Measurements from ENCODE around the gene CRABP2.

The CRABP2 gene

GRCh38 chr1:156689953-156690674, 15.3 kb downstream of the CRABP2 start:
- no peak for DNase-seq

GRCh38 chr1:156689035-156689952, 16.1 kb downstream of the CRABP2 start:
- peak; percentile 82 for DNase-seq

GRCh38 chr1:156684227-156684782, 21.1 kb downstream of the CRABP2 start:
- no peak for DNase-seq

- no peak for DNase-seq
These were observed 23.1 kb downstream of the CRABP2 start for GRCh38 chr1:156682166-156682890.

GRCh38 chr1:156681196-156681960, 24.0 kb downstream of the CRABP2 start:
- no peak for DNase-seq

- no peak for DNase-seq
These were observed 25.3 kb downstream of the CRABP2 start for GRCh38 chr1:156680056-156680455.

- peak; percentile 60 for DNase-seq
These were observed 27.5 kb downstream of the CRABP2 start for GRCh38 chr1:156677616-156678596.

- DNase-seq: no peak
These were observed 28.4 kb downstream of the CRABP2 start, which contains the start of gene NES for GRCh38 chr1:156676820-156677615. TSS of gene NES (minus strand) at chr1:156677407. CDS start at chr1:156677264, 143 bp downstream.

- DNase-seq: no peak
These were observed 29.1 kb downstream of the CRABP2 start for GRCh38 chr1:156676114-156676819.

- no peak for DNase-seq
These were observed 29.9 kb downstream of the CRABP2 start for GRCh38 chr1:156675210-156676113.

- no peak for DNase-seq
These were observed 31.8 kb downstream of the CRABP2 start for GRCh38 chr1:156673387-156674121.

GRCh38 chr1:156671804-156672203, 33.6 kb downstream of the CRABP2 start:
- no peak for DNase-seq

- no peak for DNase-seq
These were observed 34.6 kb downstream of the CRABP2 start for GRCh38 chr1:156670791-156671190.

- DNase-seq: no peak
These were observed 35.0 kb downstream of the CRABP2 start for GRCh38 chr1:156670359-156670758.

GRCh38 chr1:156669794-156670193, 35.6 kb downstream of the CRABP2 start:
- DNase-seq: no peak

GRCh38 chr1:156668801-156669637, 36.4 kb downstream of the CRABP2 start:
- no peak for DNase-seq
